ENCODE results near the gene UBA1.
A peak's percentile ranks its signal among the peaks of the same experiment; 100 is the strongest.

The UBA1 gene

GRCh38 chrX:47193475-47194193, at the start of gene UBA1:
UBA1 (plus strand) TSS chrX:47193829; CDS start chrX:47198803, 4,974 bp downstream.
- DNase-seq (ENCODE audit: low read depth in 2 of 2) = peak; percentile 73 to 97

GRCh38 chrX:47143894-47144625, 49.6 kb upstream of the UBA1 start:
- peak in 1 of 2 donors; percentile 11 for DNase-seq (ENCODE audit: low read depth in 2 of 2)

GRCh38 chrX:47144626-47145394, 48.8 kb upstream of the UBA1 start, which contains the start of the genes NDUFB11 and RBM10:
NDUFB11 (minus strand) TSS chrX:47144702; CDS start chrX:47144679, 23 bp downstream.
RBM10 (plus strand) TSS chrX:47145221; CDS start chrX:47147482, 2,261 bp downstream.
- peak; percentile 73 to 75 for DNase-seq (ENCODE audit: low read depth in 2 of 2)

GRCh38 chrX:47145395-47146120, 48.1 kb upstream of the UBA1 start:
- no peak for DNase-seq (ENCODE audit: low read depth in 2 of 2)

GRCh38 chrX:47146121-47146935, 47.3 kb upstream of the UBA1 start:
- DNase-seq (ENCODE audit: low read depth in 2 of 2) = no peak

- DNase-seq (ENCODE audit: low read depth in 2 of 2) = no peak
Measured at GRCh38 chrX:47146936-47147859, 46.4 kb upstream of the UBA1 start.

- DNase-seq (ENCODE audit: low read depth in 2 of 2) = no peak
Measured at GRCh38 chrX:47148946-47149345, 44.7 kb upstream of the UBA1 start.

GRCh38 chrX:47151435-47151834, 42.2 kb upstream of the UBA1 start:
- DNase-seq (ENCODE audit: low read depth in 2 of 2) = no peak

GRCh38 chrX:47156611-47157520, 36.8 kb upstream of the UBA1 start:
- DNase-seq (ENCODE audit: low read depth in 2 of 2) = no peak

- no peak for DNase-seq (ENCODE audit: low read depth in 2 of 2)
Measured at GRCh38 chrX:47158131-47158530, 35.5 kb upstream of the UBA1 start.

- DNase-seq (ENCODE audit: low read depth in 2 of 2) = no peak
Measured at GRCh38 chrX:47158781-47159180, 34.8 kb upstream of the UBA1 start.

GRCh38 chrX:47160781-47161180, 32.8 kb upstream of the UBA1 start:
- no peak for DNase-seq (ENCODE audit: low read depth in 2 of 2)

- DNase-seq (ENCODE audit: low read depth in 2 of 2) = no peak
Measured at GRCh38 chrX:47162927-47163583, 30.6 kb upstream of the UBA1 start.

GRCh38 chrX:47164420-47164819, 29.2 kb upstream of the UBA1 start:
- DNase-seq (ENCODE audit: low read depth in 2 of 2) = no peak

- no peak for DNase-seq (ENCODE audit: low read depth in 2 of 2)
Measured at GRCh38 chrX:47166126-47166525, 27.5 kb upstream of the UBA1 start.

GRCh38 chrX:47168495-47169073, 25.0 kb upstream of the UBA1 start:
- no peak for DNase-seq (ENCODE audit: low read depth in 2 of 2)

GRCh38 chrX:47169273-47169672, 24.4 kb upstream of the UBA1 start:
- DNase-seq (ENCODE audit: low read depth in 2 of 2) = no peak
